ENCODE data around the gene GPAT2.
A peak's percentile ranks its signal among the peaks of the same experiment; 100 is the strongest.
"Not testable (repeated sequence)": the region's sequence is repeated elsewhere in the genome, so short reads cannot be mapped to it uniquely, and the experiment has no call there.

GPAT2 gene

DNA sequence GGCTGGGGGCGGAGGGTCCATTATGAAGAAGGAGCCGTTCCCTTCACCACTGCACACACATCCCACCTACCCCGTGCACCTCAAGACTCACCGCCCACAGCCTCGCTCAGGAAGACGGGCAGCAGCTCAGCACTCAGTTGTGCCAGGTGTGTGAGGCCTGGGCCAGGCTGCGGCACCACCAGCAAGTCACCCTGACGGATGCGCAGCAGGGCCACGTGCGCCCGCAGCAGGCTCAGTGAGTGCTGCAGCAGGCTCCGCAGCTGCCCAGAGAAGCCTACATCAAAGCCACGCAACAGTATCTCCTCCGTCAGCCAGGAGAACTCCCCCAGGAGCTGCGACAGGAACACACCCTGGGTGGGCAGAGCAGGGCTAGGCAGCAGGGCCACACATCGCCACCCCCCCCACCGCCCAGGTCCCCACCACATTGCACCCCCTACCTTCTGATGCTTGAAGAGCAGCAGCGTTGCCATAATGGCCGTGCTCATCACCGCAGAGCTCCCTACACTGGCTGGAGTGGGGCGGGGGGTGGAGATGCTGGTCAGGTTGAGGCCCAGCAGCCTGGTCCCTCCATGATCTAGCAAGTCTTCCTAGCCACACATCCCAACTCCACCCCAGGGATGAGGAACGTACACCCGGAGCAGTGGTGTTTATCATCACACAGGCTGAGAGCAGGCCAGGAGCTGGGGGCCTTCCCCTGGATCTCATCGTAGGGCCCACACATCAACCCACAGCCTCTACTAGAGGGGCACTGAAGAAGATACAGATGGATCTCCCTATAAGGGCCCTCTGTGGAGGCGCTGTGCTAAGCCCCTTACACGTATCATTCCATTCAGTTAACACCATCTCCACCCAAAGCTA, 10.2 kb downstream of the GPAT2 start:
- H3K4me3 ChIP-seq (ENCODE audit: low read depth, low read length): no peak overlapping the region

DNA sequence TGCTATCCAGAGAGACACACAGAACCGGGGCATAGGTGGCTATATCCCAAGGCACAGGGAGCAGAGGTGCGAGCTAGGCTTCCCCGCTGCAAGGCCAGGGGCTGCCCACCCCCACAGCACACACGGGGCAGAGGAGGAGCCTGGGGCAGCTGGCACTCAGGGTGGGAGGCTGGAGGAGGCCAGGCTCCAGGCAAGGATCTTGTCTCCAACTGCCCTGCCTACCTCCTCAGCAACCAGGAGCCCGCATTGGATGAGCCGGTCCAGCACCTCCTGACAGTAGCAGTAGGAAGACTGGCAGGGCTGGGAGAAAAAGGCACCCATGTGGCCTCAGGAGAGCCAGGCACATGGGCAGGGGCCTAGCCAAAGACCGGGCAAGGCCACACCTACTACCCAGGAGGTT, 11.0 kb downstream of the GPAT2 start:
- not testable (repeated sequence) for H3K4me3 ChIP-seq (ENCODE audit: low read depth, low read length)

DNA sequence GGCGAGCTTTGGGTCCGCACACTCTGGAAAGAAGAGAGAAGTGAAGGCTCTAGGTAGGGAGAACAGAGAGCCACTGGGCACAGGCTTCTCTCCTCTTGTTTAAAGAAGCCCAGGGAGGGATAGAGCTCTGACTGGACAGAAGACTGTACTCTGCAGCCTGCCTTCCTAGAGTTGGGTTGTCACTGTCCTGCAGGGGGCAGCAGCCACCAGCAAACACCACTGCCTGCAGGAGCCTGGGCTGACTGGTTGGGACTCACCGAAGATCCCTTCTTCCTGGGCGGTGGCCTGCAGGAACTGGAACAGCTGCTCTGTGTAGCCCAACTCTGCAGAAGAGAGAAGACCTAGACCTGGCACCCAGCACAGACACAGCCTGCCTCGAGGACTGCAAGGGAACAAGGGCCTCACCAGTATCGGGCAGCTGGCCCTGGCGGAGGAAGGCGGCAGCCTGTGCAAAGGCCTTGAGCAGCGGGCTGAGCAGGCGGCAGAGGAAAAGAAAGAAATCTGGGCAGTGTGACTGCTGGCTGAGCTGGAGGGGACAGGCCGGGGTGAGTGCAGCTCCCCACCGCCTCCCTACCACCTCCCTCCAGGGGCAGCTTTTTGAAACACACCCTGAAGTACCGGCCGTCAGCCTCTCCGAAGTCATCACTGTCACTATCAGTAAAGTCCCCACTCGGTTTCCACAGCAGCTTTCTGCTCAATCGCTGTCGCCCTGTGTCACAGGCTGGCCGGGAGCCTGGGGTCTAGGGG, 11.8 kb downstream of the GPAT2 start:
- not testable (repeated sequence) for H3K4me3 ChIP-seq (ENCODE audit: low read depth, low read length)

DNA sequence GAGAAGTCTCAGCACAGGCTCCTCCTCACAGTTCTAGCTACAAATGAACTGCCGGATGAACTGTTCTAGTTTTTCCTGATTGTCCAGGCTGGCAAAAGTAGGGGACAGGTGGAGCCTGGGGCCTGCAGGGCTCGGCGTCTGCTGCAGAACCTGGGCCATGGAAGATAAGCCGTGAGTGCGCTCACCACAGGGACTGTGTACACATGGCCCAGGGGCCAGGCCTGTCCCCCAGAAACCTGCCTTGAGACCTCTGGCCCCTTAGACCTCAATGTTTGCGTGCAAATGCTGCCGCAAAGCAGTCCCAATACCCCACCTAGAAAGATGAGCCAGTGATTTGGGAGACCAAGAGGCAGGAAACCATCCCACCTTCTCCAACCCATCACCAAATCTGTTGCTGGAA, 12.6 kb downstream of the GPAT2 start:
- not testable (repeated sequence) for H3K4me3 ChIP-seq (ENCODE audit: low read depth, low read length)

DNA sequence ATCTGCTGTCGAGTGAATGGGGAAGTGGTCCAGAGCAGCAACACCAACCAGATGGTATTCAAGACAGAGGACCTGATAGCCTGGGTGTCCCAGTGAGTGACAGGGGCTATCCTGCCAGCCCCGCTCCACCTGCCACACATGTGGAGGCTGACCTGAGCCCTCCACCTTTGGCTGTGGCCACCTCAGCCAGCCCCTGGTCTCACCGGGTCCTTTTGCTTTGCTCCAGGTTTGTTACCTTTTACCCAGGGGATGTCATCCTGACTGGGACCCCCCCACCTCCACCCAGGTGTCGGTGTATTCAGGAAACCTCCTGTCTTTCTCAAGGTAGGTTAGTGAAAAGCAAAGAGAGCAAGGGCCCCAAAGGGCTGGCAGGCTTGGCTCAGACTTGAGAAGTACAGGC, 13.6 kb downstream of the GPAT2 start:
- H3K4me3 ChIP-seq (ENCODE audit: low read depth, low read length): not testable (repeated sequence)

DNA sequence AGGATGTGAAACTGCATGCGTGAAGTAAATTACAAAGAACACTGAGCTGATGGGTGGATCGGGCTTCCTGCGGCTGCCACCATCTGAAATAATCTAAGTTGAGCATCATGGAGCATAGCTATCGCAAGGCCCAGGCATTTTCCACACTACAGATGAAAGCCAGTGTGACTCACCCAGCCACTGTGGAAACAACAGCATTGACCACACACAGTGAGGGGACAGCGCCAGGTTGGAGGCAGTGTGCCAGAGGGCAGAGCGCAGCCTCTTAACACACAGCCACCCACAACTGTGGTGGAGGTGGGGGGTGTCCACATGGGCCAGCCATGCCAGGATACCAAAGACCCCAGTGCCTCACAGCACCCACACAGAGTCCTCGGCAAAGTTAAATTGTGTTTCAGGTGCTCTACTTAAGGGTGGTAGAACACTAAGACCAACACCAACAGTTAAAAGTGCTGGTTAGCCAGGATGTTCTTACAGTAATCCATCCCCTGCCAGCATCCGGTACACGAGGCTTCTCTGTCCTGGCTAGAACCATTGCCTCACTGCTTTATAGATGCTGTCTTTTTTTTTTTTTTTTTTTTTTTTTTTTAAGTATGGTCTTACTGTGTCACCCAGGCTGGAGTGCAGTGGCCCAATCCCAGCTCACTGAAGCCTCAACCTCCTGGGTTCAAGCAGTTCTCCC, 14.7 kb downstream of the GPAT2 start:
- H3K4me3 ChIP-seq (ENCODE audit: low read depth, low read length): not testable (repeated sequence)

DNA sequence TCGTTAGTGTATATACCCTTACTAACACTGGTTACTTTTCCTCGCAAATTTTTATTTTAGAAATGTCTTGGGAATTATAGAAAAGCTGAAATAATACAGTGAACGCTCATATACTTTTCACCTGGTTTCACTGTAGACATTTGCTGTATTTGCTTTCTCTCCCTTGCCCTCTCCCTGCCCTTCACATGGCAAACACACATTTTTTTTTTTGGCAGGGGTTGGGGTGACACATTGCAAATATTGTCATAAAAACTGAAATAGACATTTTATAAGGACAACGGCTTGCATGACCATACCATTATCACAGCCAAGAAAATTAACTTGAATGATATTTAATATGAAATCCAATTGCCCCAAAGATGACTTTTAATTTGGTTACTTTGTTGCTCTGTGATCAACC, 18.4 kb downstream of the GPAT2 start:
- not testable (repeated sequence) for H3K4me3 ChIP-seq (ENCODE audit: low read depth, low read length)

DNA sequence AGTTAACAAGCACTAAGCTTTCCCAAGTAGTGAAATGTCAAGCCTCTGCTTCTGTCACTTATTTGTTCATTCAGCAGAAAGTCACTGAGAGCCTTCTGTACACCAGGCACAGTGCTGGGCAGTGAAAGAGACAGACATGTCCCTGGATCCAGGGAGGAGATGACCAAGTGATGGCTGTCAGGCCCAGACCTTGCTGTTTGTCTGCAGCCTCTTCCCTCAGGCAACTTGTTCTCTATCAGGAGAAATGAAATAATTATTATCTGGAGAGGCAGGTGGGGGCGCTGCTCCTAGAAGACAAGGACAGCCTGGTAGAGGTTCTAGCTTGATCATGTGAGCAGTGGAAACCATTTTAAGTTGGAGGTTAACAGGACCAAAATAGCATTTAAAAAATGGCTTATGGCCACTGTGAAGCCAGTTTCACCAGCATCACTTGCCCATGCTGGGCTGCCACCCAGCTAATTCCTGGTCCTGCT, 21.9 kb downstream of the GPAT2 start:
- not testable (repeated sequence) for H3K4me3 ChIP-seq (ENCODE audit: low read depth, low read length)

DNA sequence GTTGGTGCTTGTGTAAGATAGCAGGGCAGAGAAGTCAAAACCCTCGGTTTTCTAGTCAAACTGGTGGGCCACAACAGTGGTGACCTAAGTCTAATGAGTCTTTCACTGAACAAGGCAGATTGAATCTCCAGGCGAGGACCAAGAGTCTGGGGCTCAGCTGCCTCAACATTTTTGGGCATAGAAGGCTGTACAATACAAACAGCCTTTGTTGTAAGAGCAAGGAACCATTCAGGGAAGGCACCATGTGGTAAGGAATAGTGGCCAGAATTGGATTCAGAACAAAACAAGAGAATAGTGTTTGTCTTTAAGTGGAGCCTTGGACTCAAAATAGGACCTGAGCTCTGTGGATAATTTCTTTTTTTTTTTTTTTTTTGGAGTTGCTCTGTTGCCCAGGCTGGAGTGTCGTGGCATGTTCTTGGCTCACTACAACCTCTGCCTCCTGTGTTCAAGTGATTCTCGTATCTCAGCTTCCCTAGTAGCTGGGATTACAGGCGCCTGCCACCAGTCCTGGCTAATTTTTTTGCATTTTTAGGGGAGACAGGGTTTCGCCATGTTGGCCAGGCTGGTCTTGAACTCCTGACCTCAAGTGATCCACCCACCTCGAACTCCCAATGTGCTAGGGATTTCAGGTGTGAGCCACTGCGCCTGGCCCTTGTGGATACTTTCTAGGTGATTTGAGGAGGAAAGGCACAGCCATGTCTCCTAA, 22.5 kb downstream of the GPAT2 start:
- not testable (repeated sequence) for H3K4me3 ChIP-seq (ENCODE audit: low read depth, low read length)

DNA sequence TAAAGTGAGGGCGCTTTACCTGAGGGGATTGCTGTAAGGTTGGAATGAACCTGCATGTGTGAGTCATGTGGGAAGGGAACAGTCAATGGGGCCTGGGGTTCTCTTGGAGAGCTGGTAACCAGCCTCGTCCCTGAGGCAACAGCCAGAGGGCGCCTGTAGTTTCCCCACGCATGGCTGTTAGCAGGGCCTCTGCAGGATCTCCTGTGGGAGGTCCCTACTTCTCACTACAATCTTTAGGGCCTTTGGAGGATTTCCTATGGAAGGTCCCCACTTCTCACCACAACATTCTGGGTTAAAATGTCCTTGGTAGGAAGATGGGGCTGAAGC, 23.6 kb downstream of the GPAT2 start:
- H3K4me3 ChIP-seq (ENCODE audit: low read depth, low read length): not testable (repeated sequence)

DNA sequence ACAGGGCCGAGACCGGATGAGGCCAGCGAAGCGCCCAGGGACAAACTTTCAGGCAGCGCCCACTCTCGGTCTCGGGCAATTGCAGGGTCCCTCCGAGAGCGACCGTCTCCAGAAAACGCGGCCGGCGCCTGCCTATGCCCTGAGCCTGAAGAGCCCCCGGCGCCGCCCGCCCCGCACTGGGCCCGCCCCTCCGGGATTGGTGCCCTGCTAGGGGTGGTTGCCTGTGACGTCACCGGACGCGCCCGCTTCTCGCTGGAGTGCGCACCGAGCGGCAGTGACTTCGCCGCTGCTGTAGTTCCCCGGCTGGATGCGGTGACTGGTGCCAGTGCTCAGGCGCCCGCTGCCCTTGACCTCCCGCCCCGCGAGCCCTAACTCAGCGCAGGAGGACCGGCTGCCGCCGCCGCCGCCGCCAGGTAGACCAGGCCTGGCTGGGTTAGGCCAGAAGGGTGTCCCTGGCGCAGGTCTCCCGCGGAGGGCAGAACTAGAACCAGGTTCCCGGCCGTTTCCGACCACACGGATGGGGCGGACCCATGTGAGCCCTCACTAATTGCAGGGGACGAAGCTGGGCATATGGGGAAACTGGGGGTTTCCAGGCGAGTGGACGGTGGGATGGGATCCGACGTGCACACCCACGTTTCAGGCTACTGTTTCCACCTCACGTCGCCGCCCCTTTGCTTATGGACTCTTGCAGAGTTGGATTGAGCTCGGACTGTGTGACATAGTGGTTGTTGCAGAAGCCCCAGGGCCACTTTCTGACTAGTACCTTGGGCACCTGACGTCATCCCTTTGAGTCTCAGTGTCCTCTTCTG, 24.2 kb downstream of the GPAT2 start:
- H3K4me3 ChIP-seq (ENCODE audit: low read depth, low read length): peak overlapping the region; percentile 20

DNA sequence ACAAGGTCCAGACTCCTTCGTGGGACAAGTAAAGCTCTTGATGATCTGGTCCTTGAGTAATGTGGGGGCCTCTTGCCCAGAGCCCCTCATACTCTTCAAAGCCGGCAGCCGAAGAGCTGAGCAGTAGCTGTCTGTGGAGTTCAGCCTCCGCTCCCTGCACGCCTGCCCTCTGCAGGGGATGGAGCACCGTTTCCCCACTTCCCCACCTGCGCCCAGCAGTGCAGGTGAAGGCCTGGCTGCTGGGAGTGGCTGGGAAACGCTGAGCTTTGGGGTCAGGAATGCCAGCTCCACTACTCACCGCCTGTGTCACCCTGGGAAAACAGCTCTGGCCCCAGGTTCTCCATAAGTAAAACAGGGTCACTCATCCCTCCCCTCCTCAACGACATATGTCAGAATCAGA, 24.9 kb downstream of the GPAT2 start:
- peak overlapping the region; percentile 20 for H3K4me3 ChIP-seq (ENCODE audit: low read depth, low read length)

DNA sequence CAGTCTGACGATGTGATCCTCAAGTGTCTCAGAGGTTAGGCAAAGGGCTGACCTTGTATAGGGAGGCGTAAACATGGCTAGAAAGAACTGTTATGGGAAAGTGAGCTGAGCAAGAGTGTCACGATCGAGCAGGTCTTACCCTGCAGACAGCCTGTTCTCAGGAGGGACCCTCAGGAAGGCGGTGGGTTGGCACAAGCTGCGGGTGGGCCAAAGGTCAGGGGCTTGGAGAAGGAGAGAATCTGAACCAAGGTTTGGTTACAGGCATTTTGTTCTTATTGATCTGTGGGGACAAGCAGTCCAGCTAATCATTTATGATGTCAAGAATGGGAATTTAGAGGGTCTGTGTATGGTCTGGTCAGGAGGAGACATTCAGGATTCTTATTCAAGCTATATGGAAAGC, 26.7 kb downstream of the GPAT2 start:
- H3K4me3 ChIP-seq (ENCODE audit: low read depth, low read length): not testable (repeated sequence)

DNA sequence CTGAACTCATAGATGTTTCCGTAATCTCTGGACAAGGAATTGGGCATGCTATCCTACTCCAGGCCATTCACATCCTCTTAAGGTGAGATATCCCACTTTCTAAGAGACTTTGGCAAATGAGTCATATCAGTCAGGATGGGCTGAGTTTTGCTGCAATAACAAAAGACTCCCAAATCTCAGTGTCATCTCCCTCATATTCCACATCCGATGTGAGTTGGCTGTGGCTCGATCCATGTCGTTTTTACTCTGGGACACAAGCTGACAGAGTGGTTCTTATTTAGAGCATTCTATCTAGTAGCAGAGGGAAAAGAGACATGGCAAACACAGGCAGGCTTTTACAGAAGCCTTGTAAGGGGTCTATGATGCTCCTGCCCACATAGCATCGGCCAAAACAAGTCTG, 28.5 kb downstream of the GPAT2 start:
- H3K4me3 ChIP-seq (ENCODE audit: low read depth, low read length): not testable (repeated sequence)

DNA sequence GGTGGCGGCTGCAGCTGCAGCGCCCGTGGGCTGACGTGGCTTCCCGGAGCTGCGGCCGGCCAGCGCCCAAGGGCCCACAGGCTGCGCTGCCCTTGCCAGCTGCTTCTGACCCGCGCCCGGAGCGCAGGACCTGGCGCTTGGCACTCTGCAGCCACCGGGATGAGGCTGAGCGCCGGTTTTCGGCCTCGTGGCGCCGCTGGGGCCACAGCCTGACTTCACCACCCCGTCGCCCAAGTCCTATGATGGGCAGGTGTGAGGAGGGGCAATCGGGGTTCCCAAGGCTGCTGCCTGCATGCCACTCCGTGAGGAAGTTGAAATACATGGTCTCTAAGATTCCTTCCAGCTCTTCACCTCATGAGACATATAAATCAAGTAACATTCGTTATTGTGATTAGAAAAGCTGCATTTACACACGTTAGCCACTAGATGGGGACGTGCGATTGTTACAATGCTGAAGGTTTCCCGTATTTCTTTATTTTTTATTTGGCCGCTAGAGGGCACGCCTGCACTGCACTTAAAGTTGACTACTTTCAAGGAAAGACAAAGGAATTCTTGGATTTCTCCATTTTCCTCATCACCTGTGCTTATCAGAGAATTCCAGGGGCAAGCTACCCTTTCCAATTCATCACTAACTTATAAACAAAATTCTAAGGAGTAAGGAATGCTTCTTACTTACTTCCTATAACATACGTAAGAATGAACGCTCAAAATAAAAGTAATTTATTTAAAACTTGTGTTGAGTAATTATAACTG, 42.0 kb downstream of the GPAT2 start:
- H3K4me3 ChIP-seq (ENCODE audit: low read depth, low read length): peak overlapping the region; percentile 39

DNA sequence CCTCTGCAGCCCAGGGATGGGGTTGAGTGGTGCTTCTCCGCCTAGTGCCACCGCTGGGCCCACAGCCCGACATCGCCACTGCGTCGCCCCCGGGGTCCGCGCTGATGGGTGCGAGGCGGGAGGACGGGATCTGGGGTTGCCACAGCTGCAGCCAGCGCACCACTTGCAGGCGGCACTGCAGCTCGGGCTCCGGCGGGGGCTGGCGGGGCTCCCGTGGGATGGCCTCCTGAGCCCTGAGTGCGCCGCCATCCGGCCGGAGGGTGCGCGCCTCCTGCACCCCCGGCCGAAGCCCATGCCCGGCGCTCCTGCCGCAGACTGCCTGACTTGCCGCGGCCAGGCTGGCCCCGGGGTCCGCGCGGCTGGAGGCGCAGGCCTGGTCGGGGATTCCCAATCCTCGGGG, 42.6 kb downstream of the GPAT2 start:
- peak overlapping the region; percentile 39 for H3K4me3 ChIP-seq (ENCODE audit: low read depth, low read length)

DNA sequence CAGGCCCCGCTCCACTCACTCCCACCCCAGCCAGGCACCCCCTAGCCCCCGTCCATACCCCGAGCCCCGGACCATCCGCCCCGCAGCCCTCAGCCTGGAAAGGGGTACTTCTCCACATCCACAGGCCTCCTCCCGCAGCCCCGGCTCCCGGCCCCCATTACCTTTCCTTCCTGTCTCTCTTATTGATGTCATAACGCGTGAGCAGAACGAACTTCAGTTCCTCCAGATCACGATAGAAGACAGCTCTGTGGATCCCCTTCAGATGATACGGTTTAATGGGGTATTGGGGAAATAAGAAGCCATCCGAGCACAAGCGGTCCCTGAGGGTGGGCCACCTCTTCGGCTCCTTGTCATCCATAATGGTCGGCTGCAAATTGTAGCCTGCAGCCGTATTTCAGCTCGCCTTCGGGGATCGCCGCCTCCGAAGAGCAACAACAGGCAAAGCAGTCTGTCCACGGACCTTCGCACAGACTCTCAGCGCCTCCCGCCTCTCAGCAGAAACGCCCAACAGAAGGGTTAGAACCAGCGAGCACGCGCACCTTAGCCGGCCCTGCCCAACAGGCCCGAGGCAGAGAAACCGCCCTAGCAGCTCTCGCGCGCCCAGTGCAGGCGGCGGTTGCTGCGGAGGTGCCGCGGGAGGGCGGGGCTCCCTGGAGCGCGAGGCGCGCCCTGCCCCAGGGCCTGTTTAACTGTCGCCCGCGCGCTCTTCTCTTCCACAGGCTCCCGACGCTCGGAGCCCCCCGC, 43.2 kb downstream of the GPAT2 start, which contains the start of gene ANKRD36C:
Gene ANKRD36C, minus strand, starts transcription at position 474 of the 744 bp plus-strand sequence. Its CDS starts 116 bp downstream, at position 358.
- peak within 1 kb of the TSS; percentile 53 for H3K4me3 ChIP-seq (ENCODE audit: low read depth, low read length)

DNA sequence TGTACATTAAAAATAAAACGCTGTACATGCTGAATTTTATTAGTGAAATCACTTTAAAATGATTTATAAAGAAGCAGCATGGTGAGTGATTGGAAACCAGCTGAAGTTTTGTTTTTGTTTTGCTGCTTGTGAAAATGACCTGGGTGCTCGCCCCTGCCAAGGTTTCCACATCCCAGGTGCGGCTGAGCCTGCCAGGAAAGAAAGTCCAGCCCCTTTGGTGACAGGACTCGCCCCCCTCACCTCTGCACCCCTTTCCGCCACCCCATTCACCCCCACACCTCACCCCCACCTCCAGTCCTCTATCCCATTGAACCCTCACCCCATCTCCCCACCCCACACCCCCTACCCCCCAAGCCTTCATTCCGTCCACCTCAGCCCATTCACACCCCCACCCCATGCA, 43.8 kb downstream of the GPAT2 start:
- H3K4me3 ChIP-seq (ENCODE audit: low read depth, low read length): not testable (repeated sequence)
